Measurements from ENCODE around the gene KSR2.

DNA sequence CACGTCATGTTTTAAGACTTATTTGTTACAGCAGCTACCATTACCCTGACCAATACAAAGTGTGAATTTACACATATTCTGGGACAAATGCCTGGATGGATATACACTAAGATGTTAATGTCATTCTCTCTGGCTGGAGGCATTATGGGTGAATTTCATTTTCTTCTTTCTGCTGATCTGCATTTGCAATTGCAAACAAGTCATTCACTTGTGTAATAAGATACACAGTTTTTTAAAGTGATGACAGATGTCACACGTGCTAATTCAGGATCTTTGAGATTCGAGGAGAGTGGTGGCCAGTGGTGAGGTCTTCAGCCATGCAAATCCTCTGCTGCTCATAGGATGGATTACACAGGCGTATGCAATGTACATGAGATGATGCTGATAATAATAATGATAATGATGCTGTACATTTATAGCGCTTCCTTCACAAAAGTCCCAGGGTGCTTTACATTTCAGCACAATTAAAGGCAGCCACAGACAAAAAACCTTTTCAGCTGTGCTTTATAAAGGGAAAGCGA is 451.5 kb downstream of the KSR2 start:
- no peak for TF ChIP-seq POLR2A (IDR thresholded peaks at IDR 0.05; ENCODE audit: low read depth, low read length)
- no peak for TF ChIP-seq POLR2AphosphoS5 (IDR thresholded peaks at IDR 0.05; ENCODE audit: low read depth, low read length)

All from GM12892 (cell line).